Prostate gland (tissue), 2 donors: ENCODE data around the gene SPRR1B. TPM values are rescaled to one million over a fixed set of nuclear protein-coding genes. Genes with fewer than 3 reads are reported as not detected.

Source experiments
- DNase-seq: peaks from one replicate; pipeline ENCODE4 v3.0.0-alpha.2; 2019; ENCODE audit warnings: low spot score
- H3K27ac ChIP-seq, 2 donors: fragments of 200-600 bp; sonication (generic); 2 replicates each; pipeline ENCODE4 v1.5.1; 2017 to 2019
- H3K27me3 ChIP-seq: fragments of 200-600 bp; sonication (generic); replicated peaks from 2 replicates; pipeline ENCODE4 v1.5.1; 2019; ENCODE audit not compliant: insufficient read depth
- H3K36me3 ChIP-seq, 2 donors: fragments of 200-600 bp; sonication (generic); 1 replicate in 1 of 2; 2 replicates in 1 of 2; pipeline versions ENCODE4 v1.5.1 to v1.8.1; 2017 to 2019
- H3K4me1 ChIP-seq: fragments of 200-600 bp; sonication (generic); replicated peaks from 2 replicates; pipeline ENCODE4 v1.5.1; 2019
- H3K4me3 ChIP-seq, 2 donors: fragments of 200-600 bp; sonication (generic); 2 replicates each; pipeline ENCODE4 v1.5.1; 2017 to 2019
- H3K9me3 ChIP-seq: fragments of 200-600 bp; sonication (generic); 2 replicates; pipeline ENCODE4 v1.5.1; 2017
- POLR2A ChIP-seq: fragments of 450-650 bp; IDR thresholded peaks from one replicate; pipeline ENCODE4 v1.6.1; 2016; ENCODE audit warnings: antibody characterized with exemption, mild to moderate bottlenecking
- POLR2AphosphoS5 ChIP-seq: sonication (generic); formaldehyde crosslinking; IDR thresholded peaks from one replicate; pipeline ENCODE4 v1.6.1; 2017; ENCODE audit warnings: antibody characterized with exemption
- WGBS: methylation state at CpG from one replicate; pipeline ENCODE4 v1.1.5; 2018; 5-methylcytosine and 5-hydroxymethylcytosine counted together
- intact Hi-C: fragments of 100-400 bp; cut with DNase I; formaldehyde crosslinking; loops from one replicate; pipeline ENCODE4 v1.14.2; 2022
- small RNA-seq, 2 donors: library from RNA; depleted of rRNA; stranded (forward); fragments of <200 nt; gene quantifications; one replicate each; pipeline ENCODE3, GENCODE V24; 2016
- total RNA-seq, 2 donors: library from RNA; depleted of rRNA; stranded (reverse); fragments of >200 nt; gene quantifications; one replicate each; pipeline ENCODE4 v1.1.0, GENCODE V29; 2016
- TF ChIP-seq, protein P1 (sequence below), 4 experiments: fragments of 200-600 bp in 2 of 4; fragments of 450-650 bp in 2 of 4; sonication (generic) in 2 of 4; IDR thresholded peaks; 1 replicate in 3 of 4; 2 replicates in 1 of 4; pipeline ENCODE4 v1.5.1; 2016 to 2019; ENCODE audit warnings: antibody characterized with exemption in 4 of 4, mild to moderate bottlenecking in 2 of 4, moderate library complexity in 2 of 4

The SPRR1B gene
- total RNA-seq, 2 donors from 2014 or later: not detected

DNA sequence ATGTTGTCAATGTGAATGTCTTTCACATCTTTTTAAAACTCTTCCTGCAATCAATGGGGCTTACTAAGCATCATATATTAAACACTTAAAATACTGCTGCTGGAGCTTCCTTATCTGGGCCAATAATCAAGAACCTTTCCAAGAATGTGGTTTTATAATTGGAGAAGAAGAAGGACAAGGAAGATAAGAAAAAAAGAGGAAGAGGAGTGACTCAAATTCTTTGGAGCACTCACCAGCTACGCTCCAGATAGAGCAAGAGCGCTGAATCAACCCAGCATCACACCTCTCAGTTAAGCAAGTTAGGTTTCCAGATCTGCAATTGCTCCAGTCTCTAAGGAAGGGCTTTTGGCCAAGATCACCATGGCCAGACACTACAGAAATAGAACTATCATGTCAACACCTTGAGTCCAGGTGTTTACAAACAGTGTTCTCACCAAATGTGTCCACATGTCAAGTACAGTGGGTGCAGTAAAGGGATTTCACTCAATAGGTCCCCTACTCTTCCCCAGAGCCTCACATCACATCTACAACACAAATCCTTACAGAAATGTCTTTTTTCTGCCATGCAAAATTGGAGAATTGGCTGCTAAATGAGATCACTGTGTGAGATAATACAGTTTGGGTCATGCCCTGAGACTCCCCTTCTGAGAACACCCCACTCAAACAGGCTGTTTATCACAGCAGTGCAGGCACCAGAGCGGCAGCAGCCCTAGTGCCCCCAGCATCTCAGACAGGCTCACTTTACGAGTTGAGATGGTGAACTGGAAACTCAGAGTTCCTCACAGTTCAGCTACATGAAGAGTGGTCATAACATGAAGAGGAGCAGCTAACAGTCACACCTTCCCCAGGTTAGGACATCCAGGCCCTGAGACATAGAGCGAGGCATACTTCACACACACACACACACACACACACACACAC, 42.1 kb downstream of the SPRR1B start:
- intact Hi-C loops: no loop called here
- H3K27ac ChIP-seq: no peak overlapping the region
- H3K9me3 ChIP-seq: no peaks in the 10 kb centered on the region
- no peaks in the 10 kb centered on the region for H3K36me3 ChIP-seq
- H3K27me3 ChIP-seq: no peaks in the 10 kb centered on the region
- TF ChIP-seq POLR2AphosphoS5 (no peak), POLR2A (no peak)
- TF ChIP-seq, protein P1, sequence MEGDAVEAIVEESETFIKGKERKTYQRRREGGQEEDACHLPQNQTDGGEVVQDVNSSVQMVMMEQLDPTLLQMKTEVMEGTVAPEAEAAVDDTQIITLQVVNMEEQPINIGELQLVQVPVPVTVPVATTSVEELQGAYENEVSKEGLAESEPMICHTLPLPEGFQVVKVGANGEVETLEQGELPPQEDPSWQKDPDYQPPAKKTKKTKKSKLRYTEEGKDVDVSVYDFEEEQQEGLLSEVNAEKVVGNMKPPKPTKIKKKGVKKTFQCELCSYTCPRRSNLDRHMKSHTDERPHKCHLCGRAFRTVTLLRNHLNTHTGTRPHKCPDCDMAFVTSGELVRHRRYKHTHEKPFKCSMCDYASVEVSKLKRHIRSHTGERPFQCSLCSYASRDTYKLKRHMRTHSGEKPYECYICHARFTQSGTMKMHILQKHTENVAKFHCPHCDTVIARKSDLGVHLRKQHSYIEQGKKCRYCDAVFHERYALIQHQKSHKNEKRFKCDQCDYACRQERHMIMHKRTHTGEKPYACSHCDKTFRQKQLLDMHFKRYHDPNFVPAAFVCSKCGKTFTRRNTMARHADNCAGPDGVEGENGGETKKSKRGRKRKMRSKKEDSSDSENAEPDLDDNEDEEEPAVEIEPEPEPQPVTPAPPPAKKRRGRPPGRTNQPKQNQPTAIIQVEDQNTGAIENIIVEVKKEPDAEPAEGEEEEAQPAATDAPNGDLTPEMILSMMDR (IDR thresholded peaks at IDR 0.05): no peak
- no peak for DNase-seq
- H3K4me1 ChIP-seq: no peaks in the 10 kb centered on the region
- H3K4me3 ChIP-seq: no peak overlapping the region
- WGBS: 70% methylated on average over 5 of the region's 5 CpGs

GRCh38 chr1:153081736-153082135, 50.7 kb downstream of the SPRR1B start:
- Histone ChIP-seq H3K36me3 (no peaks in the 10 kb centered on the region), H3K27ac (no peak overlapping the region)

More at GRCh38 chr1:153081736-153082135, 50.7 kb downstream of the SPRR1B start:
- DNase-seq: no peak
- no peaks in the 10 kb centered on the region for H3K9me3 ChIP-seq
- H3K27me3 ChIP-seq: no peaks in the 10 kb centered on the region
- WGBS: 87% methylated on average over 3 of the region's 3 CpGs
- H3K4me3 ChIP-seq: no peak overlapping the region
- intact Hi-C loops: no loop called here
- TF ChIP-seq POLR2AphosphoS5: no peak
- no peak for TF ChIP-seq POLR2A
- TF ChIP-seq, protein P1 (IDR thresholded peaks at IDR 0.05): no peak
- no peaks in the 10 kb centered on the region for H3K4me1 ChIP-seq

Small RNAs within 50 kb of the gene (small RNA-seq; reads per million reads assigned to genes)
- gene AL356867.1 (0 reads per million in 2 donors), gene RF00322 (0 reads per million in 2 donors), gene SPRR1A (0 reads per million in 2 donors)

Other genes with a start within 250 kb of the SPRR1B start
- not detected for gene LCE1E, start 244.9 kb upstream of the SPRR1B start, total RNA-seq
- gene LCE1D, start 234.5 kb upstream of the SPRR1B start, total RNA-seq: not detected
- gene LCE1C, start 224.6 kb upstream of the SPRR1B start, total RNA-seq: 1 to 10 TPM in 1 of 2 donors, not detected in 1; 8.6 TPM
- gene LCE1B, start 219.2 kb upstream of the SPRR1B start, total RNA-seq: under 1 TPM in 1 of 2 donors, not detected in 1; 0.51 TPM
- 1 to 10 TPM in 1 of 2 donors, not detected in 1; 3.4 TPM for gene LCE1A, start 203.7 kb upstream of the SPRR1B start, total RNA-seq
- not detected for gene LCE6A, start 188.3 kb upstream of the SPRR1B start, total RNA-seq
- gene LCE7A, start 171.2 kb upstream of the SPRR1B start, total RNA-seq: not detected
- gene SMCP, start 152.9 kb upstream of the SPRR1B start, total RNA-seq: 10 to 100 TPM in 1 of 2 donors, not detected in 1; 36.5 TPM
- gene IVL, start 122.7 kb upstream of the SPRR1B start, total RNA-seq: under 1 TPM; 0.46 to 0.57 TPM
- not detected for gene SPRR5, start 84.0 kb upstream of the SPRR1B start, total RNA-seq
- gene SPRR4, start 60.6 kb upstream of the SPRR1B start, total RNA-seq: not detected
- gene SPRR1A, start 47.1 kb upstream of the SPRR1B start, total RNA-seq: not detected
- not detected for gene SPRR3, start 29.5 kb upstream of the SPRR1B start, total RNA-seq
- not detected for gene SPRR2D, start 9.9 kb downstream of the SPRR1B start, total RNA-seq
- not detected for gene SPRR2A, start 26.3 kb downstream of the SPRR1B start, total RNA-seq
- not detected for gene SPRR2B, start 40.4 kb downstream of the SPRR1B start, total RNA-seq
- not detected for gene SPRR2E, start 63.3 kb downstream of the SPRR1B start, total RNA-seq
- gene SPRR2F, start 82.3 kb downstream of the SPRR1B start, total RNA-seq: 1 to 10 TPM in 1 of 2 donors, not detected in 1; 2.2 TPM
- not detected for gene SPRR2G, start 119.7 kb downstream of the SPRR1B start, total RNA-seq
- gene LELP1, start 172.2 kb downstream of the SPRR1B start, total RNA-seq: 1 to 10 TPM in 1 of 2 donors, not detected in 1; 4.4 TPM
- not detected for gene PRR9, start 186.4 kb downstream of the SPRR1B start, total RNA-seq
- gene LORICRIN, start 228.5 kb downstream of the SPRR1B start, total RNA-seq: under 1 TPM in 1 of 2 donors, not detected in 1; 0.45 TPM